Peyer's patch (tissue), 4 donors: ENCODE results near the gene ATP2B2. TPM values are rescaled to one million over a fixed set of nuclear protein-coding genes. Genes with fewer than 3 reads are reported as not detected.

Source experiments
- DNase-seq, 3 donors: peaks; one replicate each; pipeline ENCODE4 v3.0.0-alpha.2; 2017 to 2019
- H3K27ac ChIP-seq, 4 donors: fragments of 200-600 bp; sonication (generic); one replicate each; pipeline ENCODE4 v1.5.1; 2016 to 2019
- H3K27me3 ChIP-seq, 2 donors: fragments of 200-600 bp; sonication (generic); one replicate each; pipeline ENCODE4 v1.5.1; 2019
- H3K36me3 ChIP-seq, 3 donors: fragments of 200-600 bp; sonication (generic); one replicate each; pipeline ENCODE4 v1.5.1; 2016 to 2019
- H3K4me1 ChIP-seq, 4 donors: fragments of 200-600 bp; sonication (generic); one replicate each; pipeline ENCODE4 v1.5.1; 2016 to 2019
- H3K4me3 ChIP-seq, 4 donors: fragments of 200-600 bp; sonication (generic); 1 replicate in 3 of 4; 2 replicates in 1 of 4; pipeline ENCODE4 v1.5.1; 2016 to 2019; ENCODE audit warnings: mild to moderate bottlenecking in 1 of 4
- H3K9me3 ChIP-seq, 4 donors: fragments of 200-600 bp; sonication (generic); one replicate each; pipeline ENCODE4 v1.5.1; 2016 to 2019; ENCODE audit warnings: mild to moderate bottlenecking in 1 of 4
- CTCF ChIP-seq, 6 experiments: fragments of 450-650 bp in 4 of 6; fragments of 200-600 bp in 2 of 6; sonication (generic) in 1 of 6; IDR thresholded peaks; one replicate each; pipeline ENCODE4 v1.5.1; 2017 to 2019; ENCODE audit warnings: antibody characterized with exemption in 6 of 6, mild to moderate bottlenecking in 3 of 6, moderate library complexity in 1 of 6
- POLR2A ChIP-seq, 2 donors: fragments of 450-650 bp; IDR thresholded peaks; one replicate each; pipeline ENCODE4 v1.5.1; 2017; ENCODE audit warnings: antibody characterized with exemption in 2 of 2, mild to moderate bottlenecking in 2 of 2, moderate library complexity in 2 of 2
- total RNA-seq, 4 donors: library from RNA; depleted of rRNA; stranded (reverse); fragments of >200 nt; gene quantifications; one replicate each; pipeline ENCODE4 v1.1.0, GENCODE V29; 2016

ATP2B2 gene
- total RNA-seq, 4 donors from 2014 or later = not detected

- Histone ChIP-seq H3K4me3 (peak overlapping the region; percentile 83 to 98 (median 92)), H3K27me3 (no peaks in the 10 kb centered on the region), H3K36me3 (peaks cover 0 to 29% (median 0%) of the 10 kb centered on the region in 3 donors), H3K27ac (peak overlapping the region; percentile 78 to 92 (median 85)), H3K4me1 (peaks cover 0 to 27% (median 4%) of the 10 kb centered on the region in 4 donors), H3K9me3 (no peaks in the 10 kb centered on the region)
- TF ChIP-seq POLR2A (IDR thresholded peaks at IDR 0.05) = no peak
- TF ChIP-seq CTCF (IDR thresholded peaks at IDR 0.05) = no peak
- DNase-seq = no peak
These were observed 185.1 kb downstream of the ATP2B2 start for GRCh38 chr3:10320320-10320677.

GRCh38 chr3:10319804-10320203, 185.6 kb downstream of the ATP2B2 start:
- TF ChIP-seq CTCF (IDR thresholded peaks at IDR 0.05) = no peak
- TF ChIP-seq POLR2A (IDR thresholded peaks at IDR 0.05) = no peak
- DNase-seq = no peak
- Histone ChIP-seq H3K27ac (peak overlapping the region in 3 of 4 donors; percentile 48 to 92 (median 84)), H3K9me3 (no peaks in the 10 kb centered on the region), H3K4me1 (peaks cover 0 to 27% (median 4%) of the 10 kb centered on the region in 4 donors), H3K36me3 (peaks cover 0 to 34% (median 0%) of the 10 kb centered on the region in 3 donors), H3K4me3 (peak overlapping the region; percentile 83 to 98 (median 92)), H3K27me3 (no peaks in the 10 kb centered on the region)

- H3K9me3 ChIP-seq = no peaks in the 10 kb centered on the region
- peaks cover 0 to 40% (median 0%) of the 10 kb centered on the region in 3 donors for H3K36me3 ChIP-seq
- TF ChIP-seq POLR2A (IDR thresholded peaks at IDR 0.05) (peak; percentile 71 to 74), CTCF (IDR thresholded peaks at IDR 0.05) (no peak)
- peak overlapping the region in 3 of 4 donors; percentile 48 to 92 (median 84) for H3K27ac ChIP-seq
- peak in 2 of 3 donors; percentile 74 to 75 for DNase-seq
- no peaks in the 10 kb centered on the region for H3K27me3 ChIP-seq
- H3K4me1 ChIP-seq = peaks cover 0 to 27% (median 4%) of the 10 kb centered on the region in 4 donors
- H3K4me3 ChIP-seq = peak overlapping the region in 2 of 4 donors; percentile 83 to 98
These were observed 186.1 kb downstream of the ATP2B2 start for GRCh38 chr3:10319251-10319650.

- Histone ChIP-seq H3K4me1 (peaks cover 0 to 27% (median 4%) of the 10 kb centered on the region in 4 donors), H3K27me3 (no peaks in the 10 kb centered on the region), H3K9me3 (no peaks in the 10 kb centered on the region), H3K36me3 (peaks cover 0 to 53% (median 0%) of the 10 kb centered on the region in 3 donors), H3K4me3 (no peak overlapping the region), H3K27ac (peak overlapping the region in 2 of 4 donors; percentile 65)
- no peak for TF ChIP-seq POLR2A (IDR thresholded peaks at IDR 0.05)
- no peak for TF ChIP-seq CTCF (IDR thresholded peaks at IDR 0.05)
- no peak for DNase-seq
These were observed 187.4 kb downstream of the ATP2B2 start for GRCh38 chr3:10317961-10318350.

- peaks cover 0 to 27% (median 4%) of the 10 kb centered on the region in 4 donors for H3K4me1 ChIP-seq
- DNase-seq = peak in 1 of 3 donors; percentile 74
- H3K36me3 ChIP-seq = peaks cover 0 to 58% (median 0%) of the 10 kb centered on the region in 3 donors
These were observed 187.9 kb downstream of the ATP2B2 start for GRCh38 chr3:10317311-10317960.

More at GRCh38 chr3:10317311-10317960, 187.9 kb downstream of the ATP2B2 start:
- Histone ChIP-seq H3K9me3 (no peaks in the 10 kb centered on the region), H3K27me3 (no peaks in the 10 kb centered on the region), H3K27ac (peak overlapping the region in 2 of 4 donors; percentile 65), H3K4me3 (no peak overlapping the region)
- TF ChIP-seq POLR2A (IDR thresholded peaks at IDR 0.05) = no peak
- no peak for TF ChIP-seq CTCF (IDR thresholded peaks at IDR 0.05)
